Ecto neural progenitor cell (in vitro differentiated cells): ENCODE data around the gene RHOB.
"Not testable (repeated sequence)": the region's sequence is repeated elsewhere in the genome, so short reads cannot be mapped to it uniquely, and the experiment has no call there.

Experiments used
- DNase-seq: peaks from one replicate; pipeline ENCODE4 v3.0.0-alpha.2; 2018; ENCODE audit warnings: low spot score

The RHOB gene

GRCh38 chr2:20454036-20454981 lies 7.4 kb downstream of the RHOB start:
- no peak for DNase-seq

- no peak for DNase-seq
These were observed 8.3 kb downstream of the RHOB start for GRCh38 chr2:20455076-20455587.

GRCh38 chr2:20456116-20456571 lies 9.3 kb downstream of the RHOB start:
- no peak for DNase-seq

GRCh38 chr2:20456636-20457426 lies 10.0 kb downstream of the RHOB start:
- DNase-seq, result no peak

GRCh38 chr2:20457661-20458630 lies 11.1 kb downstream of the RHOB start:
- DNase-seq, result no peak

GRCh38 chr2:20458737-20459484 lies 12.0 kb downstream of the RHOB start:
- DNase-seq, result not testable (repeated sequence)

- no peak for DNase-seq
These were observed 19.0 kb downstream of the RHOB start for GRCh38 chr2:20465716-20466394.

- DNase-seq, result no peak
These were observed 21.1 kb downstream of the RHOB start for GRCh38 chr2:20467789-20468548.

GRCh38 chr2:20468549-20469500 lies 22.0 kb downstream of the RHOB start:
- DNase-seq, result no peak

GRCh38 chr2:20469595-20469994 lies 22.7 kb downstream of the RHOB start:
- DNase-seq, result no peak

GRCh38 chr2:20470211-20470610 lies 23.3 kb downstream of the RHOB start:
- DNase-seq, result no peak

GRCh38 chr2:20471148-20471547 lies 24.3 kb downstream of the RHOB start:
- no peak for DNase-seq

- no peak for DNase-seq
These were observed 25.2 kb downstream of the RHOB start for GRCh38 chr2:20471902-20472559.

- DNase-seq, result no peak
These were observed 25.7 kb downstream of the RHOB start for GRCh38 chr2:20472569-20472968.

GRCh38 chr2:20473128-20473527 lies 26.3 kb downstream of the RHOB start:
- DNase-seq, result no peak

GRCh38 chr2:20474757-20475566 lies 28.1 kb downstream of the RHOB start:
- no peak for DNase-seq

- no peak for DNase-seq
These were observed 28.7 kb downstream of the RHOB start for GRCh38 chr2:20475567-20475952.
